Measurements from ENCODE around the gene FUT7.

DNA sequence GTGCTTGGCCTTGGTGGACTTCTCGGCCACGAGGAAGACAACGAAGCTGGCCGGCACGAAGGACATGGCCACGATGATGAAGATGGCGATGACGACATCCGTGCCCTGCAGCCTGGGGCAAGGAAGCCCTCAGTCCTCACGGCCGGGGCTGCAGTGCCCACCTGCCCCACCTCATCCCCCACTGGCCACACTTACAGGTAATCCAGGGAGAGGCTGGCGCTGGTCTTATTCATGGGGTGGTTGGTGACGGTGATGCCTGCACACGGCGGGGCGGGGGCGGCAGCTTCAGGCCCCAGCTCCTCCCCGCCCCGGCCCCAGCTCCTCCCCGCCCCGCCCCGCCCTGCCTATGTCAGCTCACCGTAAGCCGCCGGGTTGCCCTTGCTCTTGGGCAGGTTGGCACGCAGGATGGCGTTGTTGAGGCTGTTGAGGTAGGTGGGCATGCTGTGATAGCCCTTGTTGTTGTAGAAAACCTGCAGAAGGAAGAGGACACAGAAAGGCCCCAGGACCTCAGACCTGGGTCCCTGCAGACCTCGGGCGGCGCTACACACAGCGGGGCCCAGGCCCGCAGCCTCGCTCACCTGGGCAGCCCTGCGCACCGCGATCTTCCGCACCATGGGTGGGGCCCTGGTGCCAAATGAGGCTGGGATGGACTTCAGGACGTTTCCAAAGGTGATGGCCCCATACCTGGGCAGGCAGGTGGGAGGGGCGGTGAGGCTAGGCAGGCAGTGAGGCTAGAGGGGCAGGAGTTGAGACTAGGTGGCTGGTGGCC, 19.8 kb downstream of the FUT7 start:
- TF ChIP-seq POLR2AphosphoS5 (IDR thresholded peaks at IDR 0.05; ENCODE audit: borderline replicate concordance, low read depth, low read length) (no peak), EZH2 (IDR thresholded peaks at IDR 0.05) (no peak)
